K562 (cell line): Measurements from ENCODE around the gene RUNX1. TPM values are rescaled to one million over a fixed set of nuclear protein-coding genes. Genes with fewer than 3 reads are reported as not detected.

Source experiments
- ATAC-seq: fragments of 200-7000 bp; cut with Tn5 transposase; 3 replicates; pipeline ENCODE4 v1.9.1; 2020; ENCODE audit warnings: moderate library complexity
- BruUV-seq: library from RNA; stranded (reverse); fragments of 400-500 nt; replicated peaks from 2 replicates; lab custom pipeline; 2021; lab: Mats Ljungman, UMichigan
- CTCF ChIA-PET: fragments of 300-600 bp; formaldehyde crosslinking; extraction: SDS; loops from one replicate; lab custom pipeline; 2021; ENCODE audit warnings: low intra/inter-chr PET ratio; lab: Yijun Ruan, JAX
- POLR2A ChIA-PET: fragments of 300-600, 350-650 bp; sonication (Branson Sonifier 250); formaldehyde crosslinking; extraction: SDS; loops from one replicate; lab custom pipeline; 2021; ENCODE audit warnings: antibody characterized with exemption, inconsistent platforms; lab: Yijun Ruan, JAX
- DNase-seq, 4 experiments: peaks; one replicate each; pipeline versions ENCODE4 v3.0.0 to v3.0.0-alpha.2; 2011 to 2018; ENCODE audit warnings: low spot score in 3 of 4, mixed read lengths in 3 of 4; ENCODE audit errors: extremely low read depth in 1 of 4
- FAIRE-seq: peaks from 2 replicates; lab custom pipeline; 2011; peaks lifted over from hg19 to GRCh38; lab: Jason Lieb, UNC
- H2AFZ ChIP-seq: 2 replicates; pipeline ENCODE4 v1.6.0; 2011; ENCODE audit warnings: low read depth, low read length, control low read depth, inconsistent platforms
- H3K27ac ChIP-seq: fragments of 200-600 bp; 3 replicates; pipeline ENCODE4 v1.8.0; 2011; ENCODE audit warnings: low read depth, mild to moderate bottlenecking, control low read depth, inconsistent platforms, low read length, moderate library complexity, mixed read lengths; ENCODE audit errors: extremely low read depth
- H3K27me3 ChIP-seq, 2 experiments: fragments of 300-600 bp in 1 of 2; 2 replicates in 1 of 2; 3 replicates in 1 of 2; pipeline versions ENCODE4 v1.6.0 to v1.8.0; 2011; ENCODE audit warnings: inconsistent platforms in 2 of 2, low read length in 2 of 2, mild to moderate bottlenecking in 1 of 2, mixed read lengths in 1 of 2, moderate library complexity in 1 of 2; ENCODE audit not compliant: control insufficient read depth in 2 of 2, insufficient read depth in 2 of 2
- H3K36me3 ChIP-seq: fragments of 300-600 bp; 3 replicates; pipeline ENCODE4 v1.8.0; 2011; ENCODE audit warnings: mild to moderate bottlenecking, low read length, inconsistent platforms; ENCODE audit not compliant: control insufficient read depth, insufficient read depth
- H3K4me1 ChIP-seq, 2 experiments: fragments of 200-600 bp in 1 of 2; replicated peaks in 1 of 2; 2 replicates in 1 of 2; 3 replicates in 1 of 2; pipeline versions ENCODE4 v1.5.1 to v1.8.0; 2011; ENCODE audit warnings: inconsistent platforms in 2 of 2, low read length in 2 of 2, mild to moderate bottlenecking in 1 of 2, mixed read lengths in 1 of 2, moderate library complexity in 1 of 2; ENCODE audit not compliant: control insufficient read depth in 2 of 2, insufficient read depth in 2 of 2
- H3K4me2 ChIP-seq: 2 replicates; pipeline ENCODE4 v1.6.1; 2011; ENCODE audit warnings: low read length, control low read depth, inconsistent platforms, mixed read lengths; ENCODE audit not compliant: insufficient read depth
- H3K4me3 ChIP-seq: fragments of 200-600 bp; sonication (generic), shearing (Covaris generic); 2 replicates; pipeline ENCODE4 v1.5.1; 2016; ENCODE audit warnings: control low read depth, inconsistent platforms
- H3K79me2 ChIP-seq: fragments of 200-600 bp; 3 replicates; pipeline ENCODE4 v1.8.0; 2011; ENCODE audit warnings: low read length, inconsistent platforms; ENCODE audit not compliant: control insufficient read depth, insufficient read depth
- H3K9ac ChIP-seq, 2 experiments: 2 replicates each; pipeline versions ENCODE4 v1.6.0 to v1.6.1; 2011; ENCODE audit warnings: low read depth in 2 of 2, low read length in 2 of 2, control low read depth in 1 of 2, inconsistent platforms in 1 of 2, mild to moderate bottlenecking in 1 of 2, mixed read lengths in 1 of 2; ENCODE audit not compliant: insufficient read depth in 1 of 2
- H3K9me1 ChIP-seq: one replicate; pipeline ENCODE4 v1.6.0; 2011; ENCODE audit warnings: inconsistent platforms, mild to moderate bottlenecking, low read length, moderate library complexity; ENCODE audit not compliant: control insufficient read depth, insufficient read depth
- H3K9me3 ChIP-seq: replicated peaks from 2 replicates; pipeline ENCODE4 v1.5.1; 2011; ENCODE audit warnings: low read depth, low read length, inconsistent platforms; ENCODE audit not compliant: control insufficient read depth, insufficient read depth
- H4K20me1 ChIP-seq: replicated peaks from 2 replicates; pipeline ENCODE4 v1.6.1; 2011; ENCODE audit warnings: low read length, inconsistent platforms, mixed read lengths; ENCODE audit not compliant: control insufficient read depth, insufficient read depth
- ATF4 ChIP-seq: fragments of 450-650 bp; formaldehyde crosslinking; IDR thresholded peaks from 2 replicates; pipeline ENCODE4 v1.4.0; 2022; ENCODE audit warnings: mild to moderate bottlenecking, moderate library complexity
- C11orf30 ChIP-seq: fragments of 450-650 bp; IDR thresholded peaks from 2 replicates; pipeline ENCODE4 v1.6.1; 2016; ENCODE audit warnings: low read depth, mild to moderate bottlenecking
- CSDE1 ChIP-seq, 2 experiments: fragments of 450-650 bp; IDR thresholded peaks; 2 replicates each; pipeline ENCODE4 v1.6.1; 2016; ENCODE audit warnings: mild to moderate bottlenecking in 1 of 2
- KAT7 ChIP-seq: sonication (generic); formaldehyde crosslinking; IDR thresholded peaks from 2 replicates; pipeline ENCODE4 v1.8.0; 2022; ENCODE audit warnings: missing genetic modification reagents, mild to moderate bottlenecking, borderline replicate concordance
- LARP7 ChIP-seq: fragments of 450-650 bp; IDR thresholded peaks from 2 replicates; pipeline ENCODE4 v1.6.1; 2016
- MECOM ChIP-seq: fragments of 250-450 bp; sonication (Bioruptor Pico); IDR thresholded peaks from 2 replicates; pipeline ENCODE4 v1.8.0; 2022; ENCODE audit warnings: inconsistent platforms
- MEIS2 ChIP-seq: fragments of 450-650 bp; IDR thresholded peaks from 2 replicates; pipeline ENCODE4 v1.6.1; 2014; ENCODE audit warnings: mild to moderate bottlenecking; ENCODE audit not compliant: partially characterized antibody
- MXD1 ChIP-seq: fragments of 250-450 bp; sonication (Bioruptor Pico); IDR thresholded peaks from 2 replicates; pipeline ENCODE4 v1.8.0; 2021; ENCODE audit warnings: borderline replicate concordance, mild to moderate bottlenecking, moderate library complexity; ENCODE audit not compliant: poor library complexity, severe bottlenecking
- ZNF316 ChIP-seq: fragments of 450-650 bp; IDR thresholded peaks from 2 replicates; pipeline ENCODE4 v1.6.1; 2016
- ZNF347 ChIP-seq: fragments of 450-650 bp; formaldehyde crosslinking; IDR thresholded peaks from 2 replicates; pipeline ENCODE4 v1.4.0; 2020; ENCODE audit warnings: low read depth, mild to moderate bottlenecking, moderate library complexity
- ZNF395 ChIP-seq: fragments of 200-800 bp; sonication (Bioruptor generic); IDR thresholded peaks from 2 replicates; pipeline ENCODE4 v1.6.1; 2017; ENCODE audit warnings: missing genetic modification characterization, missing compliant biosample characterization
- ZNF76 ChIP-seq: fragments of 250-450 bp; sonication (Bioruptor Pico); IDR thresholded peaks from 2 replicates; pipeline ENCODE4 v1.4.0; 2020; ENCODE audit warnings: mild to moderate bottlenecking, moderate library complexity, borderline replicate concordance
- WGBS: fragments of 100-300 bp; shearing (Covaris generic); methylation state at CpG from one replicate; pipeline ENCODE4 v1.1.6; 2016; ENCODE audit warnings: low coverage, mixed read lengths; ENCODE audit not compliant: insufficient coverage; ENCODE audit errors: missing lambda C conversion rate; 5-methylcytosine and 5-hydroxymethylcytosine counted together
- in situ Hi-C: fragments of 300-500 bp; cut with MboI; formaldehyde crosslinking; loops from 4 replicates; pipeline ENCODE4 v1.15.0; 2018; ENCODE audit warnings: inconsistent platforms, mixed read lengths
- intact Hi-C: fragments of 100-400 bp; cut with micrococcal nuclease; formaldehyde crosslinking; loops from 2 replicates; pipeline ENCODE4 v1.14.2; 2022
- polyA plus RNA-seq, 8 experiments: library from polyadenylated mRNA; depleted of rRNA in 4 of 8; stranded (reverse) in 5 of 8; unstranded in 3 of 8; fragments of >200 nt; fragmentation: Nextera tagmentation in 2 of 8; fragmentation: Illumina TruSeq in 1 of 8; extraction: Ambion mirVana in 2 of 8; extraction: Trizol in 1 of 8; gene quantifications; 2 replicates each; pipeline versions ENCODE4 v1.2.1 to v1.2.3, GENCODE V29; 2011 to 2014; ENCODE audit warnings: inconsistent platforms in 1 of 8, missing spikeins in 1 of 8
- total RNA-seq, 7 experiments: library from RNA; depleted of rRNA in 6 of 7; stranded (reverse); fragments of >200 nt in 6 of 7; fragmentation: Illumina TruSeq in 2 of 7; extraction: Trizol in 2 of 7; gene quantifications; 2 replicates each; pipeline versions ENCODE4 v1.2.1 to v1.2.3, GENCODE V29; 2011 to 2021; ENCODE audit warnings: low replicate concordance in 1 of 7

RUNX1 gene
- total and polyA plus RNA-seq, 9 of the 15 experiments (the other 6 are each of a cell fraction or from before 2014, with no cell fraction given) = 2.2 to 68.6 (median 17.8) TPM

GRCh38 chr21:34977333-34977732, 71.8 kb downstream of the RUNX1 start:
- ChIA-PET CTCF (no interaction called here), POLR2A (interaction anchor here (0.8 kb wide), 1 partner anchor 35 kb away, joined by 3 read pairs; no protein-coding TSS in a partner anchor)
- Histone ChIP-seq H3K9ac (no peak overlapping the region), H4K20me1 (no peaks in the 10 kb centered on the region), H3K27ac (no peak overlapping the region), H3K36me3 (no peaks in the 10 kb centered on the region), H3K4me3 (no peak overlapping the region), H2AFZ (no peak overlapping the region)
- ATAC-seq = no peak
- TF ChIP-seq C11orf30 = peak; percentile 62
- peak; percentile 73 for TF ChIP-seq ZNF316
- TF ChIP-seq MEIS2 = no peak
- TF ChIP-seq, all 486 proteins: peak for 2
- Histone ChIP-seq H3K4me1 (peaks cover 0 to 15% of the 10 kb centered on the region in 2 experiments; a peak in 3 of 5 replicates), H3K27me3 (no peaks in the 10 kb centered on the region), H3K9me3 (no peaks in the 10 kb centered on the region), H3K9me1 (no peaks in the 10 kb centered on the region), H3K4me2 (no peak overlapping the region), H3K79me2 (no peaks in the 10 kb centered on the region)
- 83% methylated on average over 1 of the region's 1 CpG for WGBS
- no TSS peak for BruUV-seq
- FAIRE-seq = no peak
- in situ Hi-C loops = no loop called here
- DNase-seq = no peak
- intact Hi-C loops = no loop called here

- H3K79me2 ChIP-seq = no peaks in the 10 kb centered on the region
- no peaks in the 10 kb centered on the region for H3K9me3 ChIP-seq
- H3K4me2 ChIP-seq = peak overlapping the region; percentile 24; the same call in 1 of the 2 replicates
- no peak overlapping the region for H3K27ac ChIP-seq
- no peaks in the 10 kb centered on the region for H3K36me3 ChIP-seq
- peak overlapping the region in 1 of 2 experiments; percentile 23; a peak in 1 of 4 replicates for H3K9ac ChIP-seq
- H3K27me3 ChIP-seq = no peaks in the 10 kb centered on the region
- H3K4me1 ChIP-seq = peaks cover 2 to 24% of the 10 kb centered on the region in 2 experiments; a peak in 4 of 5 replicates
- no peak for FAIRE-seq
- in situ Hi-C loops = no loop called here
- ChIA-PET CTCF (interaction anchor here (0.5 kb wide), 1 partner anchor 1080 kb away, joined by 8 read pairs; no protein-coding TSS in a partner anchor), POLR2A (interaction anchor here (0.6 to 3.5 kb wide), 7 partner anchors 9 to 30 kb away, joined by 3 to 12 read pairs (median 5); no protein-coding TSS in a partner anchor)
- 45% methylated on average over 11 of the region's 11 CpGs for WGBS
- peak overlapping the region; percentile 56 for H2AFZ ChIP-seq
- no peak overlapping the region for H3K4me3 ChIP-seq
- intact Hi-C loops = no loop called here
- no peaks in the 10 kb centered on the region for H3K9me1 ChIP-seq
- DNase-seq = no peak
- no peaks in the 10 kb centered on the region for H4K20me1 ChIP-seq
- no TSS peak for BruUV-seq
- peak; percentile 61 for ATAC-seq
- TF ChIP-seq ZNF347 (CRISPR knock-in tag) = no peak
- TF ChIP-seq MECOM (CRISPR knock-in tag) = no peak
- no peak for TF ChIP-seq ZNF395 (CRISPR knock-in tag)
- no peak for TF ChIP-seq LARP7
- no peak for TF ChIP-seq KAT7
- 0 out of 2 replicates have a peak, but pooled peaks have one; percentile 3 for TF ChIP-seq ATF4 (CRISPR knock-in tag)
- no peak for TF ChIP-seq CSDE1 (IDR thresholded peaks at IDR 0.05)
- TF ChIP-seq ZNF76 (CRISPR knock-in tag) = 0 out of 2 replicates have a peak, but pooled peaks have one; percentile 43
- no peak for TF ChIP-seq MXD1 (CRISPR knock-in tag)
Measured at GRCh38 chr21:34974162-34974981, 74.7 kb downstream of the RUNX1 start.
